Measurements from ENCODE around the gene AKAP5. TPM values are rescaled to one million over a fixed set of nuclear protein-coding genes. Genes with fewer than 3 reads are reported as not detected.

The AKAP5 gene
- total and polyA plus RNA-seq, 2 experiments from 2014 or later: 0.08 to 0.22 TPM

DNA sequence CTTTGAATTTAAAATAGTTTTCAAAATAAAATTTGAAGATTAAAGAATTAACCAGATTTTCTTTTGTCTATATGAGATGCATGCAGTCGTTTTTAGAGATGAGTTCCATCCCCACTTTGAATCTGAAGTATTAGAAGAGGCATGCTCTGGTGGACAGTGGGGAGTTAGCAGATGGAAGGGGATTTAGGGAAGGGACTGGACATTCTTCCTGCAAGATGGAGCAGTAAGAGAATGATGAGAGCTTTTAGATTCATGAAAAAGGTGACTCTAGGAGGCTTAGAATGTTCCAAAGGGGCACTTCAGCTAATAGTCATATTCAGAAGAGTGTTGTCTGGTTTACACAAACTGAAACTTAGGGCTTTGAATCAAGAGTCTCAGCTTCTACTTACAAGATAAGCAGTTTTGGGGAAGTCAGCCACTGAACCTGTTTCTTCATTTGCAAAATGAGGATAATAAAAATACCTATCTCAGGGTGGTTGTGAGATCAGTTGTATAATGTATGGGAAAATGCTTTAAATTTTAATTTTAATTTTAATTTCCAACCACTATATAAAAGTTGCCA lies 43.0 kb downstream of the AKAP5 start:
- H2AFZ ChIP-seq: no peak overlapping the region
- 10 to 15% methylated on average over 1 of the region's 1 CpG for WGBS, 2 experiments (ENCODE audit: low coverage in 1 of 2, low lambda C conversion rate in 2 of 2, missing lambda C conversion rate in 2 of 2)
- peak overlapping the region; percentile 99 for H3K27ac ChIP-seq
- H3K79me2 ChIP-seq (ENCODE audit: insufficient read depth): peaks cover 86% of the 10 kb centered on the region
- H3F3A ChIP-seq (ENCODE audit: insufficient read depth): peaks cover 56% of the 10 kb centered on the region
- in situ Hi-C loops (cut with MboI): no loop called here
- no peak overlapping the region for H3K9ac ChIP-seq
- no peaks in the 10 kb centered on the region for H3K27me3 ChIP-seq (replicated peaks; ENCODE audit: insufficient read depth)
- TF ChIP-seq EZH2phosphoT487 (IDR thresholded peaks at IDR 0.05; ENCODE audit: insufficient read depth, low read depth) (no peak), EZH2 (IDR thresholded peaks at IDR 0.05; ENCODE audit: insufficient read depth, poor library complexity, severe bottlenecking) (no peak)
- peak overlapping the region; percentile 98 for H3K4me2 ChIP-seq (ENCODE audit: unreplicated experiment)
- no peaks in the 10 kb centered on the region for H3K9me2 ChIP-seq (ENCODE audit: insufficient read depth)
- peaks cover 59% of the 10 kb centered on the region; the same call in 1 of the 2 replicates for H4K20me1 ChIP-seq (ENCODE audit: insufficient read depth)
- H3K4me3 ChIP-seq: peak overlapping the region; percentile 91
- no peaks in the 10 kb centered on the region for H3K36me3 ChIP-seq (ENCODE audit: low read depth)
- H3K9me3 ChIP-seq (ENCODE audit: low read depth): no peaks in the 10 kb centered on the region
- H3K4me1 ChIP-seq (ENCODE audit: insufficient read depth): peaks cover 56% of the 10 kb centered on the region
- DNase-seq: peak; percentile 9

DNA sequence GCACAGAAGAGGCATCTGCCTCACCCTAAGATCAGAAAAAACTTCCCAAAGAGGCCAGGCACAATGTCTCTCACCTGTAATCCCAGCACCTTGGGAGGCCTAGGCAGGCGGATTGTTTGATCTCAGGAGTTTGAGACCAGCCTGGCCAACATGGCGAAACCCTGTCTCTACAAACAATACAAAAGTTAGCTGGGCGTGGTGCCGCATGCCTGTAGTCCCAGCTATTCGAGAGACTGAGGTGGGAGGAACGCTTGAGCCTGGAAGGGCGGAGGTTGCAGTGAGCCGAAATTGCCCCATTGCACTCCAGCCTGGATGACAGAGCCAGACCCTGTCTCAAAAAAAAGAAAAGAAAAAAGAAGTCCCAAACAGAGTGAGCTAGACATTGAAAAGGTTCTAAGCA lies 43.7 kb downstream of the AKAP5 start:
- H3F3A ChIP-seq (ENCODE audit: insufficient read depth): peaks cover 62% of the 10 kb centered on the region
- H3K79me2 ChIP-seq (ENCODE audit: insufficient read depth): peaks cover 94% of the 10 kb centered on the region
- no peaks in the 10 kb centered on the region for H3K9me3 ChIP-seq (ENCODE audit: low read depth)
- H3K4me2 ChIP-seq (ENCODE audit: unreplicated experiment): peak overlapping the region; percentile 20
- H3K27me3 ChIP-seq (replicated peaks; ENCODE audit: insufficient read depth): no peaks in the 10 kb centered on the region
- no peaks in the 10 kb centered on the region for H3K9me2 ChIP-seq (ENCODE audit: insufficient read depth)
- no peak overlapping the region for H3K4me3 ChIP-seq
- DNase-seq: no peak
- in situ Hi-C loops (cut with MboI): no loop called here
- no peaks in the 10 kb centered on the region for H3K36me3 ChIP-seq (ENCODE audit: low read depth)
- peaks cover 64% of the 10 kb centered on the region for H4K20me1 ChIP-seq (ENCODE audit: insufficient read depth)
- H3K27ac ChIP-seq: no peak overlapping the region
- peaks cover 59% of the 10 kb centered on the region for H3K4me1 ChIP-seq (ENCODE audit: insufficient read depth)
- WGBS, 2 experiments (ENCODE audit: low coverage in 1 of 2, low lambda C conversion rate in 2 of 2, missing lambda C conversion rate in 2 of 2): 89 to 96% methylated on average over 8 of the region's 8 CpGs
- no peak overlapping the region for H3K9ac ChIP-seq
- H2AFZ ChIP-seq: no peak overlapping the region
- no peak for TF ChIP-seq EZH2phosphoT487 (IDR thresholded peaks at IDR 0.05; ENCODE audit: insufficient read depth, low read depth)

DNA sequence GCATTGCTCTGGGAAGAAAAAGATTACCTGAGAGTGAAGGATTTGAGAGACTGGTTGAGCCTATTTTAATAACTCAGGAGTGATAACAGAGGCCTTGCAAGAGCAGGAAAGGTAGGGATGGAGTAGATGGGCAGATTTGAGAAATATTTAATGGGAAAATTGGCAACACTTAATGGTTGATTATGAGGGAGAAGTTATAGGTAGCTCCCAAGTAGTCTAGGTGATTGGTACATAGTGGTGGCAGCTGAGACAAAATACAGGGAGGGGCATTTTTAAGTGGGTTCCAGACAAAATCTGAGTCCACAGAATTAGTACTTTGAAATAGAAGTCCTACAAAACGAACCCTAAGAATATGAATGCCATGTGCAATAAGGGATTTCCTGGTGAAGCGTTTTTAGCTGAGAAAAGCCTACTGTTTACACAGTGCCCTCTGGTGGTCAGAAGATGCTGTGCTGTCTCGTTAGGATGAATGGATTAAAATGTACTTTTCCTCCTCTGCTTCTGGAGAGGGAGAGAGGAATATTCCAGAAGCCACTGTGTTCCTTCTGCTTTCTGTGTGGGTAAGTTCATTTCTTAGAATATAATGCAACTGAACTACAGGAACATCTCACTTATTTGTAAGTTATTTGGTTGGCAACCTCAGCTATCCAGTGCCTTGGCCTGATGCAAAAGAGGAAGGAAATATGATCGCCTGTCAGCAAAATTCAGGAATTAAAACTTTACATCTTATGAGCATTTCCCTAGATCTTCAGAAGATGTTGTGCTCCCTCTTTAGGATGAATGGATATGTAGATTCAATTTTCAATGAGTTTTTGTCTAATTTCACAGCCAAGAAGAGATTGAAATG lies 45.7 kb downstream of the AKAP5 start:
- peaks cover 68% of the 10 kb centered on the region for H3K4me1 ChIP-seq (ENCODE audit: insufficient read depth)
- peak overlapping the region; percentile 41 for H3K4me2 ChIP-seq (ENCODE audit: unreplicated experiment)
- H3K36me3 ChIP-seq (ENCODE audit: low read depth): no peaks in the 10 kb centered on the region
- peaks cover 60% of the 10 kb centered on the region for H3F3A ChIP-seq (ENCODE audit: insufficient read depth)
- no peak for TF ChIP-seq EZH2 (IDR thresholded peaks at IDR 0.05; ENCODE audit: insufficient read depth, poor library complexity, severe bottlenecking)
- no peak overlapping the region for H2AFZ ChIP-seq
- peak overlapping the region; percentile 32 for H3K27ac ChIP-seq
- no peaks in the 10 kb centered on the region for H3K9me3 ChIP-seq (ENCODE audit: low read depth)
- 21 to 26% methylated on average over 4 of the region's 4 CpGs for WGBS, 2 experiments (ENCODE audit: low coverage in 1 of 2, low lambda C conversion rate in 2 of 2, missing lambda C conversion rate in 2 of 2)
- H4K20me1 ChIP-seq (ENCODE audit: insufficient read depth): peaks cover 72% of the 10 kb centered on the region
- in situ Hi-C loops (cut with MboI): no loop called here
- H3K4me3 ChIP-seq: 0 out of 2 replicates have a peak overlapping the region, but pooled peaks have one; percentile 12
- H3K9ac ChIP-seq: peak overlapping the region; percentile 5; the same call in 1 of the 2 replicates
- H3K79me2 ChIP-seq (ENCODE audit: insufficient read depth): peaks cover 100% of the 10 kb centered on the region
- no peaks in the 10 kb centered on the region for H3K9me2 ChIP-seq (ENCODE audit: insufficient read depth)
- H3K27me3 ChIP-seq (replicated peaks; ENCODE audit: insufficient read depth): no peaks in the 10 kb centered on the region
- peak; percentile 81 for DNase-seq

DNA sequence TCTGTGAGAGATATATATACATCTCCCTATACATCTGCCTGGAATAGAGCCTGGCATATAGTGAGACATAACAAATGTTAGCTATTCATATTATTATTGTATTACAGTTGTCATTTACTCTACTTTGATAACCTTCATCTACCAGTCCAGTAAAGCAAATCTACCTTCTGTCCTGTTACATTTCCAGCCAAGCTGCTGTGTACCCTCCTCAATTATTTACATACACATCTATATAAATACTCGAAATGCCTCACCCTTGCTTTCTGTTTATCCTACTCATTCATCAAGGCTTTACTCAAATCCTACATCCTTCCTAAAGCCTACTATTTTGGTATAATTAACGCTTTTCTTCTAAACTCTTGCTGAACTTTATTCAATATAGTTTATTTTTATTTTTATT lies 48.0 kb downstream of the AKAP5 start:
- no peak for TF ChIP-seq EZH2 (IDR thresholded peaks at IDR 0.05; ENCODE audit: insufficient read depth, poor library complexity, severe bottlenecking)
- TF ChIP-seq EZH2phosphoT487 (IDR thresholded peaks at IDR 0.05; ENCODE audit: insufficient read depth, low read depth): no peak
- Histone ChIP-seq H3K9ac (no peak overlapping the region), H2AFZ (no peak overlapping the region), H3K27me3 (replicated peaks; ENCODE audit: insufficient read depth) (no peaks in the 10 kb centered on the region), H3K9me2 (ENCODE audit: insufficient read depth) (no peaks in the 10 kb centered on the region), H3F3A (ENCODE audit: insufficient read depth) (peaks cover 47% of the 10 kb centered on the region), H3K4me2 (ENCODE audit: unreplicated experiment) (no peak overlapping the region), H3K4me1 (ENCODE audit: insufficient read depth) (peaks cover 46% of the 10 kb centered on the region), H3K27ac (no peak overlapping the region), H3K9me3 (ENCODE audit: low read depth) (no peaks in the 10 kb centered on the region), H4K20me1 (ENCODE audit: insufficient read depth) (peaks cover 73% of the 10 kb centered on the region), H3K4me3 (no peak overlapping the region), H3K79me2 (ENCODE audit: insufficient read depth) (peaks cover 100% of the 10 kb centered on the region), H3K36me3 (ENCODE audit: low read depth) (no peaks in the 10 kb centered on the region)
- in situ Hi-C loops (cut with MboI): no loop called here
- WGBS, 2 experiments (ENCODE audit: low coverage in 1 of 2, low lambda C conversion rate in 2 of 2, missing lambda C conversion rate in 2 of 2): 99 to 100% methylated on average over 2 of the region's 2 CpGs
- no peak for DNase-seq
